ENCODE results near the gene UTP14A.
"Not testable (repeated sequence)": the region's sequence is repeated elsewhere in the genome, so short reads cannot be mapped to it uniquely, and the experiment has no call there.

The UTP14A gene, protein sequence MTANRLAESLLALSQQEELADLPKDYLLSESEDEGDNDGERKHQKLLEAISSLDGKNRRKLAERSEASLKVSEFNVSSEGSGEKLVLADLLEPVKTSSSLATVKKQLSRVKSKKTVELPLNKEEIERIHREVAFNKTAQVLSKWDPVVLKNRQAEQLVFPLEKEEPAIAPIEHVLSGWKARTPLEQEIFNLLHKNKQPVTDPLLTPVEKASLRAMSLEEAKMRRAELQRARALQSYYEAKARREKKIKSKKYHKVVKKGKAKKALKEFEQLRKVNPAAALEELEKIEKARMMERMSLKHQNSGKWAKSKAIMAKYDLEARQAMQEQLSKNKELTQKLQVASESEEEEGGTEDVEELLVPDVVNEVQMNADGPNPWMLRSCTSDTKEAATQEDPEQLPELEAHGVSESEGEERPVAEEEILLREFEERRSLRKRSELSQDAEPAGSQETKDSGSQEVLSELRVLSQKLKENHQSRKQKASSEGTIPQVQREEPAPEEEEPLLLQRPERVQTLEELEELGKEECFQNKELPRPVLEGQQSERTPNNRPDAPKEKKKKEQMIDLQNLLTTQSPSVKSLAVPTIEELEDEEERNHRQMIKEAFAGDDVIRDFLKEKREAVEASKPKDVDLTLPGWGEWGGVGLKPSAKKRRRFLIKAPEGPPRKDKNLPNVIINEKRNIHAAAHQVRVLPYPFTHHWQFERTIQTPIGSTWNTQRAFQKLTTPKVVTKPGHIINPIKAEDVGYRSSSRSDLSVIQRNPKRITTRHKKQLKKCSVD

DNA sequence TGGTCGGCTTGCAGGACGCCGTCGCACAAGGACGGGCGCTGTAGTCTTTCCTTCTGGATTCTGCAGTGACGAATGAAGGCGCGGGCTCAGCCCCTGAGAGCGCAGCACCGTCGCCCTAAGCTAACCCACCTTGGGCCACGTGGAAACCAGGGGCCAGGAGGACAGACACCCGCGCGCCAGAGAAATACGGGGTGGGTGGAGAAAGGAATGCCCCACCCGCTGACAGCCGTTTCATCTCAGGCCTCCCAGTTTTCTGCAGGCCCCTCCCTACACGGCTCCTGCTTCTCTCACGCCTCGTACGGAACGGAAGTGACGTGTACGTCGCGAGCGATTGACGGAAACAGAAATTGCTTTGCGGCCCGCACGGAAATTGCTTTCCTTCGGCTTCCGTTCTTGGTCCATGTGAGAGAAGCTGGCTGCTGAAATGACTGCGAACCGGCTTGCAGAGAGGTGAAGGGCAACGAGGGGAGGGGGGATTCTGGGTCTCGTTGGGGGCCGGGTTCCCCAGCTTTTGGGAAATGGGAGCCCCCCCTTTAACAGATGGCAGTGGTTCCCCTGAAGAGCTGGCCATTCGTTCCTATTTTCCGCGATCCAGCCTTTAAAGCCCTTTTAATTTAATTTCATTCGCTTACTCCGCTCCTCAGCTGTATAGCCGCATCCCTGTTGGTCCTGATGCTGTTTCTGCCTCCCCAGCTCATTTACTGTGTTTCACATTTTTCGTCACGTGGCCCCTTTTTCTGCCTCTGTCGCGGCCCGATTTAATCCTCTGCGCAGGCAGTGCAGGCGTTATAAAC, at the start of gene UTP14A:
Gene UTP14A, plus strand, starts transcription at position 378 of the 794 bp plus-strand sequence. Its CDS starts 47 bp downstream, at position 425.
- DNase-seq: peak; percentile 93

DNA sequence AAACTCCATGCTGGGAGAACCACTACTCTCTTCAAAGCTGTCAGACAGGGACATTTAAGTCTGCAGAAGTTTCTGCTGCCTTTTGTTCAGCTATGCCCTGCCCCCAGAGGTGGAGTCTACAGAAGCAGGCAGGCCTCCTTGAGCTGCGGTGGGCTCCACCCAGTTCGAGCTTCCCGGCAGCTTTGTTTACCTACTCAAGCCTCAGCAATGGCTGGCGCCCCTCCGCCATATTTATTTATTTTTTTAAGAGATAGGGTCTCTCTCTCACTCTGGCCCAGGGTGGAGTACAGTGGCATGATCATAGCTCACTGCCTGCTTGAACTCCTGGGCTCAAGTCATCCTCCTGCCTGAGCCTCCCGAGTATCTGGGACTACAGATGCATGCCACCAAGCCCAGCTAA, 46.8 kb upstream of the UTP14A start:
- not testable (repeated sequence) for DNase-seq

DNA sequence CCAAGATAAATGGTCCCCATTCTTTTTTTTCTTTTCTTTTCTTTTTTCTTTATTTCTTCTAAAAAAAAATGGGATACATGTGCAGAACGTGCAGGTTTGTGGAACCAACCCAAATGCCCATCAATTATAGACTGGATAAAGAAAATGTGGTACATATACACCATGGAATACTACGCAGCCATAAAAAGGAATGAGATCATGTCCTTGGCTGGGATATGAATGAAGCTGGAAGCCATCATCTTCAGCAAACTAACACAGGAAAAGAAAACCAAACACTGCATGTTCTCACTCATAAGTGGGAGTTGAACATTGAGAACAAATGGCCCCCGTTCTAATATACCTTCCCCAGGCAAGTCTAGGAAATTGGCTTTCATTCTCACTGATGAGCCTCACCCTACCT, 39.6 kb upstream of the UTP14A start:
- DNase-seq: not testable (repeated sequence)

DNA sequence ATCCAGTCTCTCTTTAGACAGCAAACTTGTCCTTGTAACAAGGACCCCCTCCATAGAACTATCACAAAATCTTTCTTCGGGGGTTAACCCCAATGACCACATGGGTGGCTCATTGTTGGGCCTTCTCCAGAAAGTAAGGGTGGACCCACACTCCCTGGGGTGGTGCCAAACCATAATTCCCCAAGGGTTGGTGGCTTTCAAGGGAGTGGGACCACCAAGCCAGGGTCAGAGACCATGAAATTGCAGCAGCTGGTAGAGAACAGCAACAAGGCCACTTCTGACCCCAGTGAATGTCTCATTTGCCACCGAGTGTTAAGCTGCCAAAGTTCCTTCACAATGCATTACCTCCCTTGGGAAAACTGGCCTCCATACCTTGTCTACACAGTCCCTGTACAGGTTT, 33.4 kb upstream of the UTP14A start:
- no peak for DNase-seq

DNA sequence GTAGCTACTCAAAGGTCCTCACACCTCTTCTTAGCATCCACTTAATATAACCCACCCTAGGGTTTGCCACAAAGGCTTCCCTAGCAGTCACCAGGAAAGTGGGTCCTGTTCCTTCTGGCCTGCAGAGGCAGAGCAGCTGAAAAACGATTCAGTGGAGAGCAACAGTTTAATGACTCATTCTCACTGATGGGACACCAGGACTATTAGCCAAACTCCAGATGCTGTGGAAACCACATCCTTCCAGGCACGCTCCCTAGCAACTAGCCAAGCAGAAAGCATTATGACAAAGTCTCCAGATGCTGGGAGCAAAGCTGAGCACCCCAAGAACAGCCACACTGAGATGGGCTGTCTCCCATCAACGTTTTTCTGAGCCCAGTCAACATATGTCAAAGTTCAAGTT, 30.3 kb upstream of the UTP14A start:
- no peak for DNase-seq

DNA sequence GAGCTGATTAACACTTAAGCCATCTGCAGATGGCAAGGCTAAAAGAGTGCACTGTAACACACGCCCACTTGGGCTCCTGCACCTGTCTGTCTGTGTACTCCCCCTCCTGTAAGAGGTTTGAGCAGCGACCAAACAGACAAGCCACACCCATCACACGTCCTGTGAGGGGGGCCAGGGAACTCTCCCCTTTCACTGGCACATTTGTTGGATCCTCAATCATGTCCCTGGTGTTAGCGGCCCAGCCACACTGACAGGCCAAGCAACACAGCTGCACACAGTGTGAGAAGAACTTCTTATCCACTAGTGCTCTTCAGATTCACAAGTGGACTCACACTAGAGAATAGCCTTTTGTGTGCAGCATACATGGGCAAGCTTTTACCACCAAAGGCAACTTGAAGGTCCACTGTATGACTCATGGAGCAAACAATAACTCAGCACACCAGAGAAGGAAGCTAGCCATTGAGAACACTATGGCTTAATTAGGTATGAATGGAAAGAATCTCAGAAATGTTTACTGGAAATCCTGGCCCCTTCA, 29.1 kb upstream of the UTP14A start:
- DNase-seq: no peak

DNA sequence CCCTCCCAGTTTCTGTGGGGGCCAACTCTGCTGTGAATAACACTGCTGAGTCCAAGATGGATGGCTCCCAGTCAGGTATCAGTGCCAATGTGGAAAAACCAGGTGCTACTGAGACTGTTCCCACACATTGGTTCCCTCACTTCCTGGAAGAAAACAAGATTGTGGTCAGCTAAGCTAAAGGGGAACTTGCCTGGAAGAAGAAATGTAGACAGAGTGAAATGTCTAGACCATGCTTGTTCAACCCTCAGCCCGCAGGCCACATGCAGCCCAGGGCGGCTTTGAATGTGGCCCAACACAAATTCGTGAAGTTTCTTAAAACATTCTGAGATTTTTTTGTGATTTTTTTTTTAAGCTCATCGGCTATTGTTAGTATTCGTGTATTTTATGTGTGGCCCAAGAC, 28.6 kb upstream of the UTP14A start:
- no peak for DNase-seq

DNA sequence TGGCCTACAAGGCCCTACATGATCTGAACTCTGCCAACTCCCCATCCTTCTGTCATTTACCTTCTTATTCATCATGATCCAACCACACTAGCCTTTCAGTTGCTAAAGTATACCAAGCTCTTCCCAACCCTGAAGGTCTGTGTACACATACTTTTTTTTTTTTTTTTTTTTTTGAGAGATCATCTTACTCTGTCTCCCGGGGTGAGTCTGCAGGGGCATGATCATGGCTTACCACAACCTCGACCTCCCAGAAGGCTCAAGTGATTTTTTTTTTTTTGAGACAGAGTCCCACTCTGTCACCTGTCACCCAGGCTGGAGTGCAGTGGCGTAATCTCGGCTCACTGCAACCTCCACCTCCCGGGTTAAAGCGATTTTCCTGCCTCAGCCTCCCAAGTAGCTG, 5.9 kb upstream of the UTP14A start:
- DNase-seq: peak; percentile 2

DNA sequence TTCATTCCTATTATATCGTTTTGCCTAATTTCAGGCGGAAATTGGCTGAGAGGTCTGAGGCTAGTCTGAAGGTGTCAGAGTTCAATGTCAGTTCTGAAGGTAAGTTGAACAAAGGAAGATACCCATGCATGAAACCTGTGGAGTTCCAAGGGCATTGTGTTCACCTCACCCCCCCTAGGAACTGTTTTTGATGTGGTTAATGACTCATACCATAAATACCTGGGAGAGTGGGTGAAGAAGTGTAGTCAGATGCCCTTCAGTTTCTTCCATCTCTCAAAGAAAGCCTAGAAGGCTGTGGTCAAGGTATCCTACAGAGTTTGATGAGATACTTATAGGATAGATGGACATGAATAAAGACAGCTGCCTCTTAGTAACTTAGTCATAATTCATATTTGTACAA, 2.7 kb downstream of the UTP14A start:
- no peak for DNase-seq

DNA sequence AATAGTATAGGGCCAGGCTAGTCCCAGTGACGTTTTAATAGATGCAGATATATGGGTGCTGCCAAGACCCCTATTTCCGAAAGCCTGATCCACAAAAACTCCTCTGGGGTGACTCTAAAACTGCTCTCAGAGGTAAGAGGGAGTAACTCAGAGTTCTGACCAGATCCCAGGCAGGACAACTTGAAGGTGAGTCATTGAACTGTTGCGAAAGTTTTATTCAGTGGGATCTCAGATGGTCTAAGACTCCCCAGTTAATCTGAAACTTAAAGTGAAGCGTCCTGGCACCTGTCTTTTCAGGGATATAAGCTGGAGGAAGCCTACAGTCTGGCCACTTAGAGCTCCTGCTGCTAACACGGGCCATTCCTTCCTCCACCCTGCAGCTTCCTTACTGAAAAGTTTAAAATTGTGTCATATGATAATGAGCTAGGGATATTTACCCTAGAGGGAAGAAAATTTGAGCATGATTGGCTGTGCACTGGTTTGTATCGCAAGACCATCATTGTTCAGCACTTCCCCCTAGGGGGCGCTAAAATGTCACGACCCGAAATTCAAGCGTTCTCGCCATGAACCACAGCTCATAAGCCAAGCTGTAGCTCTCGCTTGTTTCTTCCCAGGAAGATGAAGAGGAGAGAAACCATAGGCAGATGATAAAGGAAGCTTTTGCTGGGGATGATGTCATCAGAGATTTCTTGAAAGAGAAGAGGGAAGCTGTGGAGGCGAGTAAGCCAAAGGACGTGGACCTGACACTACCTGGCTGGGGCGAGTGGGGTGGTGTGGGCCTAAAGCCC, 19.5 kb downstream of the UTP14A start:
- DNase-seq: peak; percentile 66

DNA sequence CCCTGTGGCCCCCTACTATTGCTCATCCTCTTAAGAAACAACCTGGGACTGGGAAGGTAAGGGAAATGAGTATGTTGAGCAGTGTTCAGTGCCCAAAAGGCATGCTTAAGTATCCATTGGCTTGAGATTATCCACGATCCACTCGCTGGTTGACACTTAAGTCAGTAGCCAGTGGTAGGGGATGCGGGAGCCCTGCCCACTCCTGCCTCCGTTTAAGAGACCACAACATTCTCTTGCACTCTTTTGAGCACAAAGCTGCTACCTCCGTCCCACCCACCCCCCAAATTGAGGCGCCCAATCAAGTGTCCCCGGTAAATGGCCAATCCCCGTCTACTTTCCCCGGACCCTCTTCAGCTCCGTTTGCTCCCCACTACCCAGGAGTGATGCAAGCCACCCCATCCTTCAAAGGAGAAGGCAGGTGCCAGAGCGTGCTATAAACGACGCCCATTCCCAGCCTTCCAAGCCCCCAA, 25.0 kb downstream of the UTP14A start:
- no peak for DNase-seq

DNA sequence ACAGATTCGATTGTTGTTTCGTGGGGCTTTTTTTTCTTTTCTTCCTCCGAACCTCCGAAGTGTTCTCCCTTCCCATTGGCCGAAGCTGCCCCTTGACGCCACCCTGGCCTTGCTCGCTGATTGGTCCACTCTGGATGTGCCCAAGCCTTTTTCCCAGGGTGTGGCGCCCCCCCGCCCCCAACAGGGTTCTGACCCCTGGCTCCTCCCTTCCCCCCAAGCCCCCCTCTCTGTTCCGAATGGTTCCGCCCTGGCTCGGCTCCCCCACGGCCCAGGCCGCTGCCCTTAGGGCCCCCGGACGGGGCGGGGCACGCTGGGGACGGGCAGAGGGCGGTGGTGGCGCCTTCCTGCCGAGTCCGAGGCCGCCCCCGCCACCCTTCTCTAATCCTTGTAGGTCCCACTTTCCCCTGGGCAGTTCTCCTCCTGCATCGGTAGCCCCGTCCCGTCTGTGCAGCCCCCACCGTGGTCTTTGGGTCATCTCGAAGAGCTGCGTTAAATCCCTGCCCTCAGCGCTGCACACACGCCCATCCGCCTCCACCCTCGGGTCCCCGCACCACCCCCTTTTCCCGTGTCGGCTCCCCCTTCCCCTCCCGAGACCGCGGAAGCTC, 25.5 kb downstream of the UTP14A start:
- peak; percentile 74 for DNase-seq

DNA sequence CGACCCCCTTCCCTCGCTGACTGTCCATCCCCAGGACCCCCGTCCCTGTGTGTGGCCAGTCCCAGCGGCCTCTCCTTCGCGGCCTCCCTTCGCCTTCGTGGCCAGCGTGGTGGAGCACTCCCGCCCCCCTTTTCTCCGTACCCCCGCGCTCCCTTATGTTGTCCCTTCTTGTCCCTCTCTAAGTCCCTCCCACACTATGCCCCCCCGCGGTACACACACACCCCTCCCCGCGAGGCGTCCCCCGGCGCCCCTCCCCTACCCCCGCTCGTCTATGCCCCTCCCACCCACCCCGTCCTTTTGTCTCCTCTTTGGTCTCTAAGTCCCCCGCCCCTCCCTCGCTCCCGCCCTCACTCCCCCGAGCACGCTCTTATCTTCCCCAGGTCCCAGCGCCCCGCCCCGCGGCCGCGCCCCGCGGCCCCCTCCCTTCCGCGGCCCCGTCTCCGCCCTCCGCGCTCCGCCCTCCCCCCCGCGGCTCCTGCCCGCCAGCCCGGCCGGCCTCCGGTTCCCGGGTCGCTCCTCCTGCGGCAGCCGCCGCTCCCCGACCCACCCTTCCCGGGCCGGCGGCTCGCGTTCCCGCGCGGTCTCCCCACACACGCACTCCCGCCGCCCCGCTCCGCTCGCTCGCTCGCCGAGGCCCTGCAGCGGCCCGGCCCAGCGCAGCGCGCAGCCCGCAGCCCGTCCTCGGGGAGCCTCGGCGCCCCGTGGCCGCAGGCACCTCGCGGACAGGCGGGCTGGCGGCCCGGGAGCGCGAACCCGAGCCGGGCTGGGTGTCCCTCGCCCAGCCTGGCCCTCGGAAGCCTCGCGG, 26.3 kb downstream of the UTP14A start:
- DNase-seq: peak; percentile 90

DNA sequence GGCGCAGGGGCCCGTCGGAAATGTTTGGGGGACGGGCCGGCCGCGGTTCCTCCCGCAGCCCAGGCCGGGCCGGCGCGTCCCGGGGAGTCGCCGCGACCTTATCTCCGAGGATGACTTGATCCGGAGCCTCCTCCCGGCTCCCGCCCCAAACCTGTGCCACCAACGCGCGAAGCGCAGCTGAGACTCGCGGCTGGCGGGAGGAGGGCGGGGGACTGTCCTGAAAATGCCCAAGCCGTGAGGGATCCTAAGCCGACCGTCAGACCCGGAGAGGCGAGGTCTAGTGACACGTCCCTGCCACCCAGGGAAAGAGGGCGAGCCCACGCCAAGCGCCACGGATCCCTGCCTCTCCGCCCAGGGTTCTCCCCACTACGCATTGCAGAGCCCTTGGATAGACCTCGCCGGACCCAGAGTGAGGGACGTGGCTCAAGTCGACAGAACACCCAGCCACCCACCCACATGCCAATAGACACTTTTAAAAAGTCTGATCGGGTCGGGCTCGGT, 26.9 kb downstream of the UTP14A start:
- peak; percentile 36 for DNase-seq

DNA sequence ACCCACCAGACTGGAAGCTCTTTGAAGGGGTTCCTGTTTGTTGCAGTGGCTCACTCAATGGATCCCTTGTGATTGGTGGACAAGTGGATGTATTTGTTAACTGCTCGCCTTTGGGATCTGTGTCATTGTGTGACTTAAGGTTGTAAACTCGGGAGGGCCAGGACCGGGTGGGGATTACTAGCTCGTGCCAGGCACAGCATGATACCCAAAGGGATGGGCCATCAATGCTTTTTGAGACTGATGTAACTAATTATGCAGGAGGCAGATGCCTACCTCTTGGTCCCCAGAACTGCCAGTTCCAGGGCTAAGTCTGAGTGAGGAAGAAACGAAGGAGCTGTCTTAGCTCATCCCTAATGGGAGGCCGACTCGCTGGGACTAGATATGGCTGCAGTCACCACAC, 27.7 kb downstream of the UTP14A start:
- DNase-seq: no peak

DNA sequence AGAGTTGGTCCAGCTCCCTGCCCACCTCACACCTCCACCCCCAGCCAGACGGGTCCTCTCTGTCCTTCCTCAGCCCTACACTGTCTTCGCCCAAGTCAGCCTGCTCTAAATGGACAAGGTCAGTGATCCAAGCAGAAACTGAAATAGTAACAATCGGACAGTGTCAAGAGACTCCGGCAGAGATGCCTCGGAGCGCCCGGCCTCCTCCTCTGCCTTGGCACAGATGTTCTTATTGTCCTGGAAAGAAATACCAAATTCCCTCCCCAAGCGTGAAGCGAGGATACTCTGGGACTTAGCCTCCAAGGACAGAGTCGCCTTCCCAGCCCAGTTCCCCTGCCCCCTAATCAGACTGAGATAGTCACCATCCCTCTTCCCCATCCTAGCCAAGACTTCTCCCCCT, 28.5 kb downstream of the UTP14A start:
- DNase-seq: no peak

DNA sequence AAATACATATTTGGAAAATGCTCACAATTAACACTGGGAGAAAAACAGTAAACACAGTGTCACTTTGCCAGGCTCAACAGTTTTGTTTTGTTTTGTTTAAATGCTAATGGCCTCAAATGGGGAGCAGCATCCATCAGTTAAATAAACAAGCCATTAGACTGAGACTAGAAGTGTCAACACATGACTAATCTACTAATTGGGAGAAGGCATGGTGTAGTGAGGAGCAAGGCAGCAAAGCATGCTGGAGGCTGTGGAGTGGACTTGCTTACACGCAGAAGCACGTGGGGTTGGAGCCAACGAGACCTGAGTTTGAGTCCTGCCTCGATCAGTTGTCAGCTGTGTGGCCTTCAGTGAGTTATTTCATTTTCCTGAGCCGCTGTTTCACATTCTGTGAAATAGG, 29.0 kb downstream of the UTP14A start:
- peak; percentile 20 for DNase-seq

DNA sequence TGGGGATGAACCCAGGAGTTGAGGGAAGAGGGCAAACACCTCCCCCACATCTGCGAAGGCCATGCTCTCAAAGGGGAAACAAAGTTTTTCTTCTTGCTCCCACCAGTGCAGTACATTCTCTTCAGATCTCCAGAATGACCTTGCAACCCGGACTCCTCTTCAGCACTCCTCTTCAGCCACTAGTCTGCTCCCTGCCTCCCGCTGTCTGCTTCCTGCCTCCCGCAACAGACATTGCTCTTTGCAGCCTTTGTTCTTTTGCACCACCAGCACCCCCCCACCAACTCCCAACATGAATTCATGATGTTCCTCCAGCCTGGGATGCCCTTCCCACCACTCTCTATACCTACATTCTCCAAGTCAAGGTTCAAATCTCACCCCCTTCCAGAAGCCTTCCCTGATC, 32.1 kb downstream of the UTP14A start:
- no peak for DNase-seq

DNA sequence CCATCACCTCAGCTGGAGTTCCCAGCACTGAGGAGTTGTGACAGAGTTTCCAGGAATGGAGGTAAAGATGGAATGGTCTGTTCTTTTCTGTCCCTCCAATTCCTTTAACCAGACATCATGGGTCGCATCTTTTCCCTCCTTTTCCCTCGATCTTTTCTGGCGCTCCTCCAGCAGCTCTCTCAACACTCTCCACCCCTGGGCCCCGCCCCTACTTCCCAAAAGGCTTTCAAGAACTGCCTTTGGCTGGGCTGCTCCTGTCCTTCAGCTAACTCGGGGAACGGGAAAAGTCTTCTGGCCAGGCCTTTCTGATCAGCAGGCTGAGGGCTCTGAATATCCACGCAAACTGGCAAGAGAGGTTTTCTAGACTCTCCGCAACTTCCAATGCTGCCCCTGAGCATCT, 34.0 kb downstream of the UTP14A start:
- DNase-seq: no peak

DNA sequence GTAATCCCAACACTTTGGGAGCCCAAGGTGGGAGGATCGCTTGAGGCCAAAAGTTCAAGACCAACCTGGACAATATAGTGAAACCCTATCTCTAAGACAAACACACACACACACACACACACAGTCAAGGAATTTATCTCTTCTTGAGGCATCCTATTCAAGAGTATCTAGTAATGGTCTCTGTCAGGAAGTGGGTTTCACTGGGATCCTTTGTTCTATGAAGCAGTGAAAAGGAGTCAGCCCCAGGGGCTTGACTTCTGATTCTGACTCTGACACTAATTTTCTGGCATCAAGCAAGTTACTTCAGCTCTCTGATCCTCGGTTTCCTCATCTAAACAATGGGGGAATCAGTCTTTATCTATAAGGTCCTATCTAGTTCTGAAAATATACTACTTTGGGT, 34.8 kb downstream of the UTP14A start:
- DNase-seq: no peak

DNA sequence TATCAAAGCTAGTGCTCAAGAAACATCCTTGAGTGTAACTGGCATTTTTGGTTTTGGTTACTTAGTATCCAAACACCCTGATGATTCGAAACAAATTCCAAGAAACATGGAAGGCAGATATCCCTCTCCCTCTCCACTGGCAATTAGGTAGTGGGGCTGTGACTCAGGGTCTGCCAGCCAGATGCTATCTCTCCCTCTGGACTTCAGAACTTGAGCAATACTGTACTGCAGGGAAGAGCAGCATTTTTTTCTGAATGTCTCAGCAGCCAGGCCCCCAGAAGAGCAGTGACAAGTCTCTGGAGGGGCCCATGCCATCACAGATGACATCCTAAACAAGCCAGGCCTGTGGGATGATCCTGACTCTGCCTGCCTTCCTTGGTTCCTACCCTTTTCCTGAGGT, 39.2 kb downstream of the UTP14A start:
- no peak for DNase-seq

Data from NCI-H146 (cell line).